ENCODE results near the gene TMEM190. TPM values are rescaled to one million over a fixed set of nuclear protein-coding genes. Genes with fewer than 3 reads are reported as not detected.

TMEM190 gene
- total and polyA plus RNA-seq, 2 of the 8 experiments (the other 6 are each of a cell fraction or from before 2014, with no cell fraction given), result 1.6 TPM; not detected in 1

- 93% methylated on average over 3 of the region's 3 CpGs; no CpG with 5 or more reads in 1 of the 2 experiments for WGBS, 2 experiments (ENCODE audit: extremely low coverage in 1 of 2, insufficient coverage in 1 of 2, insufficient read length in 1 of 2, insufficient replicate concordance in 2 of 2, low coverage in 1 of 2, low lambda C conversion rate in 2 of 2, missing lambda C conversion rate in 1 of 2)
- H3K27me3 ChIP-seq (replicated peaks in 1 of 4; ENCODE audit: control insufficient read depth in 3 of 4, extremely low read depth in 1 of 4, insufficient read depth in 3 of 4, low read length in 3 of 4), result peaks cover 0 to 6% (median under 1%) of the 10 kb centered on the region in 4 experiments; a peak in 1 of 7 replicates
- H3K9ac ChIP-seq (replicated peaks in 1 of 4; ENCODE audit: extremely low read depth in 1 of 4, low read depth in 3 of 4, low read length in 3 of 4), result no peak overlapping the region
- H4K91ac ChIP-seq (replicated peaks; ENCODE audit: insufficient read length, low read length), result no peak overlapping the region
- H2BK15ac ChIP-seq (ENCODE audit: low read length), result no peak overlapping the region
- no peak overlapping the region for H2AK5ac ChIP-seq (ENCODE audit: low read depth, low read length)
- ChIA-PET CTCF (ENCODE audit: partially characterized antibody) (interaction anchor here (0.7 to 1.6 kb wide), 2 partner anchors 34 to 548 kb away, joined by 3 to 4 read pairs; no protein-coding TSS in a partner anchor), POLR2A (ENCODE audit: partially characterized antibody) (interaction anchor here (34.6 kb wide), 1 partner anchor 30 kb away, joined by 874 read pairs; the partner anchor contains the start of genes RPL28, TMEM238 and UBE2S)
- H3K27ac ChIP-seq (ENCODE audit: low read depth, low read length), result no peak overlapping the region
- H3K79me2 ChIP-seq (ENCODE audit: control insufficient read depth in 1 of 2, insufficient read depth in 2 of 2, low read length in 2 of 2), result no peaks in the 10 kb centered on the region
- no peak overlapping the region for H3K4me2 ChIP-seq (ENCODE audit: insufficient read depth in 1 of 2, low read depth in 2 of 2, low read length in 2 of 2)
- H2BK5ac ChIP-seq (ENCODE audit: low read depth, low read length), result no peak overlapping the region
- no peak overlapping the region for H2BK20ac ChIP-seq (ENCODE audit: low read length)
- H4K20me1 ChIP-seq (replicated peaks in 1 of 2; ENCODE audit: control insufficient read depth in 1 of 2, insufficient read depth in 2 of 2, low read length in 2 of 2), result no peaks in the 10 kb centered on the region
- H4K5ac ChIP-seq (ENCODE audit: insufficient read length, low read depth, low read length), result no peak overlapping the region
- H2BK12ac ChIP-seq (ENCODE audit: low read depth, low read length), result no peak overlapping the region
- H3K18ac ChIP-seq (ENCODE audit: extremely low read depth, low read length), result no peak overlapping the region
- H3K79me1 ChIP-seq (ENCODE audit: low read depth, low read length), result no peaks in the 10 kb centered on the region
- no peak overlapping the region for H3K14ac ChIP-seq (ENCODE audit: insufficient read length)
- H3K23ac ChIP-seq (ENCODE audit: insufficient read length), result no peak overlapping the region
- no peak overlapping the region for H3K56ac ChIP-seq (replicated peaks; ENCODE audit: insufficient read length, low read depth, low read length)
- H3K4ac ChIP-seq (replicated peaks; ENCODE audit: insufficient read length, low read depth, low read length), result no peak overlapping the region
- H3K36me3 ChIP-seq (ENCODE audit: control insufficient read depth in 2 of 4, insufficient read depth in 4 of 4, low read length in 3 of 4), result no peaks in the 10 kb centered on the region
- H4K8ac ChIP-seq (ENCODE audit: extremely low read depth, insufficient read depth, low read length), result no peak overlapping the region
- no peak overlapping the region for H3K4me3 ChIP-seq (ENCODE audit: extremely low read depth in 1 of 4, insufficient read depth in 2 of 4, low read depth in 3 of 4, low read length in 4 of 4)
- peaks cover 0 to 1% (median 0%) of the 10 kb centered on the region in 4 experiments; a peak in 1 of 7 replicates for H3K4me1 ChIP-seq (replicated peaks in 1 of 4; ENCODE audit: control insufficient read depth in 3 of 4, insufficient read depth in 4 of 4, low read length in 3 of 4)
- FAIRE-seq (no peak), DNase-seq (ENCODE audit: low read depth in 1 of 2, low spot score in 2 of 2) (no peak)
- no peaks in the 10 kb centered on the region; a peak in 1 of 4 replicates for H3K9me3 ChIP-seq (ENCODE audit: insufficient read depth in 2 of 2, low read depth in 1 of 2, low read length in 1 of 2)
- no peak overlapping the region for H2AFZ ChIP-seq (ENCODE audit: low read length)
- no peak overlapping the region for H2BK120ac ChIP-seq (replicated peaks; ENCODE audit: low read depth, low read length)
- no peaks in the 10 kb centered on the region; the same call in 1 of the 2 replicates for H3K23me2 ChIP-seq (ENCODE audit: low read depth, low read length)
- TF ChIP-seq SIX5 (IDR thresholded peaks at IDR 0.05; ENCODE audit: low read depth, low read length), result no peak
- TF ChIP-seq MAX (IDR thresholded peaks at IDR 0.05), result no peak
- no peak for TF ChIP-seq SRF (IDR thresholded peaks at IDR 0.05; ENCODE audit: low read depth, low read length)
- TF ChIP-seq RNF2 (IDR thresholded peaks at IDR 0.05; ENCODE audit: borderline replicate concordance, low read depth, low read length, missing control alignments, poor library complexity, severe bottlenecking), result no peak
- no peak for TF ChIP-seq E2F6 (IDR thresholded peaks at IDR 0.05)
- TF ChIP-seq SIRT6 (IDR thresholded peaks at IDR 0.05; ENCODE audit: low read length), result no peak
- no peak for TF ChIP-seq EGR1 (IDR thresholded peaks at IDR 0.05; ENCODE audit: borderline replicate concordance, low read depth, low read length)
- TF ChIP-seq SP4 (IDR thresholded peaks at IDR 0.05; ENCODE audit: low read length), result no peak
- no peak for TF ChIP-seq JUND (IDR thresholded peaks at IDR 0.05; ENCODE audit: low read length)
- no peak for TF ChIP-seq HDAC6 (IDR thresholded peaks at IDR 0.05; ENCODE audit: low read depth, low read length)
- TF ChIP-seq KDM5A (IDR thresholded peaks at IDR 0.05; ENCODE audit: low read length), result no peak
- TF ChIP-seq ASH2L (IDR thresholded peaks at IDR 0.05; ENCODE audit: low read length), result no peak
- TF ChIP-seq CBX5 (IDR thresholded peaks at IDR 0.05; ENCODE audit: low read depth, low read length), result no peak
- TF ChIP-seq TAF7 (optimal IDR thresholded peaks at IDR 0.05; ENCODE audit: borderline replicate concordance, low read depth, low read length), result no peak
These were observed 47.9 kb downstream of the TMEM190 start for GRCh38 chr19:55424518-55424917.
